OCI-LY7 (cell line): ENCODE results near the gene CCT7.

ENCODE experiments used
- EZH2phosphoT487 ChIP-seq: fragments of 200-600 bp; sonication (generic); IDR thresholded peaks from 2 replicates; pipeline ENCODE4 v1.6.1; 2018; ENCODE audit warnings: low read depth, borderline replicate concordance, mild to moderate bottlenecking, mixed run types, antibody characterized with exemption, low read length, moderate library complexity, mixed read lengths
- TF ChIP-seq, protein P1 (sequence below): fragments of 200-600 bp; sonication (generic); conservative IDR thresholded peaks from 2 replicates; pipeline ENCODE4 v1.5.1; 2014; ENCODE audit warnings: mild to moderate bottlenecking, antibody characterized with exemption, low read length, moderate library complexity, mixed read lengths

DNA sequence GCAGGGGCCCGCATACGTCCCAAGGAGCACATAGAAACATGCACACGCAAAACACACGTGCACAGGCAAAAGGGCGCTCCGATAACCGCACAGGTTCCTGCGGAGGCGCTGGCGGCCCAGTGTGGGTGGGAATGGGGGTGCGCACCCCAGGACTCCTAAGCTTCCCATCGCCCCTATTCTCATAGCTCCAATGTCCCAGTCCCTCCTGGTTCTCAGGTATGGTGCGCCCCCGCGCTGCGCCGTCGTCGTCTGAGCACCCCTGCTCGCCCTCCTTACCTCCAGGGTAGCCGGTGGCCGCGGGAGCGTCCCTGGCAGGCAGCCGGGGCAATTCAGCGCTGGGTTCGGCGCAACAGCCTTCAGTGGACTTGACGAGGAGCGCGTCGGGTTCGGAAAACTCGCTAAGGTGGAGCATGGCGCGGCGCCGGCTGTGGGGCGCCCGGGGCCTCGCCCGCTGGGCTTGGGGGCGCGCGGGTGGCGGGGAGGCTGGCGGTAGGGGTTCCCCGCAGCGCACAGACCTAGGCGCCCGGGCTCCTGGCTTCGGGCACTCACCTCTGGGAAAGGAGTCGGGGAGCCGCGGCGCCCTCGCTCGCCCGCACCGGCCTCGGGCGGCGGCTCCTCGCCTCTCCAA is 58.9 kb downstream of the CCT7 start:
- TF ChIP-seq, protein P1, sequence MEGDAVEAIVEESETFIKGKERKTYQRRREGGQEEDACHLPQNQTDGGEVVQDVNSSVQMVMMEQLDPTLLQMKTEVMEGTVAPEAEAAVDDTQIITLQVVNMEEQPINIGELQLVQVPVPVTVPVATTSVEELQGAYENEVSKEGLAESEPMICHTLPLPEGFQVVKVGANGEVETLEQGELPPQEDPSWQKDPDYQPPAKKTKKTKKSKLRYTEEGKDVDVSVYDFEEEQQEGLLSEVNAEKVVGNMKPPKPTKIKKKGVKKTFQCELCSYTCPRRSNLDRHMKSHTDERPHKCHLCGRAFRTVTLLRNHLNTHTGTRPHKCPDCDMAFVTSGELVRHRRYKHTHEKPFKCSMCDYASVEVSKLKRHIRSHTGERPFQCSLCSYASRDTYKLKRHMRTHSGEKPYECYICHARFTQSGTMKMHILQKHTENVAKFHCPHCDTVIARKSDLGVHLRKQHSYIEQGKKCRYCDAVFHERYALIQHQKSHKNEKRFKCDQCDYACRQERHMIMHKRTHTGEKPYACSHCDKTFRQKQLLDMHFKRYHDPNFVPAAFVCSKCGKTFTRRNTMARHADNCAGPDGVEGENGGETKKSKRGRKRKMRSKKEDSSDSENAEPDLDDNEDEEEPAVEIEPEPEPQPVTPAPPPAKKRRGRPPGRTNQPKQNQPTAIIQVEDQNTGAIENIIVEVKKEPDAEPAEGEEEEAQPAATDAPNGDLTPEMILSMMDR: no peak
- TF ChIP-seq EZH2phosphoT487: no peak
